Measurements from ENCODE around the gene FAHD1.

The FAHD1 gene

DNA sequence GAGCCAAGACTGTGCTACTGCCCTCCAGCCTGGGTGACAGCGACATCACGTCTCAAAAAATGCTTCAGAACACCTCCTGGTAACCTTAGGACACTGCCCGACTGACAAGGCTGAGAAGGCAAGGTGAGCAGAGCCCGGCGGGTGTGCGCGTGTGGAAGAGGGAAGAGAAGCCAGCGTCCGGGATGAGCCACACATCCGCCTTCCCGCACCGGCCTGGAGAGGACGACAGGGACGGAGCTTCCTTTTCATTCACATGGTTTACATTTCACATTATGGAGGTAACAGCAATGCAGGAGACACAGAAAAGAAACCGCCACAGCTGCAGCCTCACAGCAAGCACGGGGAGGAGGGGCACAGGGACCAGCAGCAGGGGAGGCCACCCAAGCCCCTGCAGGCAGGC is 16.9 kb upstream of the FAHD1 start:
- TF ChIP-seq, protein P1, sequence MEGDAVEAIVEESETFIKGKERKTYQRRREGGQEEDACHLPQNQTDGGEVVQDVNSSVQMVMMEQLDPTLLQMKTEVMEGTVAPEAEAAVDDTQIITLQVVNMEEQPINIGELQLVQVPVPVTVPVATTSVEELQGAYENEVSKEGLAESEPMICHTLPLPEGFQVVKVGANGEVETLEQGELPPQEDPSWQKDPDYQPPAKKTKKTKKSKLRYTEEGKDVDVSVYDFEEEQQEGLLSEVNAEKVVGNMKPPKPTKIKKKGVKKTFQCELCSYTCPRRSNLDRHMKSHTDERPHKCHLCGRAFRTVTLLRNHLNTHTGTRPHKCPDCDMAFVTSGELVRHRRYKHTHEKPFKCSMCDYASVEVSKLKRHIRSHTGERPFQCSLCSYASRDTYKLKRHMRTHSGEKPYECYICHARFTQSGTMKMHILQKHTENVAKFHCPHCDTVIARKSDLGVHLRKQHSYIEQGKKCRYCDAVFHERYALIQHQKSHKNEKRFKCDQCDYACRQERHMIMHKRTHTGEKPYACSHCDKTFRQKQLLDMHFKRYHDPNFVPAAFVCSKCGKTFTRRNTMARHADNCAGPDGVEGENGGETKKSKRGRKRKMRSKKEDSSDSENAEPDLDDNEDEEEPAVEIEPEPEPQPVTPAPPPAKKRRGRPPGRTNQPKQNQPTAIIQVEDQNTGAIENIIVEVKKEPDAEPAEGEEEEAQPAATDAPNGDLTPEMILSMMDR (IDR thresholded peaks at IDR 0.05; ENCODE audit: borderline replicate concordance, insufficient read depth, low read depth, low read length) = no peak
- no peak overlapping the region for H3K4me3 ChIP-seq (ENCODE audit: low read depth, low read length)

DNA sequence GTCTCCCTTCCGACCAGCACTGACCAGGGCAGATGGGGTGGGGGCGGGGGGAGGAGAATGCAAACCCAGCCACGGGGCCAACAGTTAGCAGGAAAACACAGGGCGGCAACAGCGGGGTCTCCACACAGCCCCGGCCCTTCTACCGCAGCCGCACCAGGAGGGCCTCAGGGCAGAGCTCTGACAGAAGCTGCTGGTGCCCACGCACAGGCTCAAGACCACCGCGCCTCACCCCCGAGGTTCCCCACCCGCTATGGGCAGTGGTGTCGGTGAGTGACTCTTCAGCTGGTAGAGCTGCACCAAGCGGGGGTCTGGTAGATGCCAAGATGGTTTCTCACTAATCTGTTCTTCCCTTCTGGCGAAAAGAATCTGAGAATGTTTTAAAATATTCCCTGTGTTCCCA is 16.5 kb upstream of the FAHD1 start:
- TF ChIP-seq, protein P1 (IDR thresholded peaks at IDR 0.05; ENCODE audit: borderline replicate concordance, insufficient read depth, low read depth, low read length) = no peak

DNA sequence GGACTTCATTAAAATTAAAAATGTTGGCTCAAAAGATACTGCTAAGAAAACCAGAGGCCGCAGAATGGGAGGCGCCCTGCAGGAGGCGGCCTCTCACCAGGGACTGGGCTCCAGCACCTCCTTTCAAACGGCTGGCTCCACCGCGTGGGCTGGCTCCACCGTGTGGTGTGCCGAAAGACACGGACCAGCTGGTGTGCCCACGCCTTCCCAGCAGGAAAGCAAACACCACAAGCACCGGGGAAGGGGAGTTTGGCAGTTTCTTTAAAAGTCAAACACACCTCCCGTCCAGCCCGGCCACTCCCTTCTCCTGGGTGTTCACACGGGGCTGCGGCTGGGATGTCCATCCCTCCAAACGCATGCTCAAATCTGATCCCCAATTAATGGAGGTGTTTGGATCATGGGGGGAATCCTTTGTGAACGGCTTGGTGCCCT is 14.3 kb upstream of the FAHD1 start:
- no peak overlapping the region for H3K4me3 ChIP-seq (ENCODE audit: low read depth, low read length)
- TF ChIP-seq, protein P1 (IDR thresholded peaks at IDR 0.05; ENCODE audit: borderline replicate concordance, insufficient read depth, low read depth, low read length) = peak; percentile 29; the same call in 1 of the 2 replicates

More for the DNA sequence above, 16.5 kb upstream of the FAHD1 start:
- H3K4me3 ChIP-seq (ENCODE audit: low read depth, low read length) = no peak overlapping the region

DNA sequence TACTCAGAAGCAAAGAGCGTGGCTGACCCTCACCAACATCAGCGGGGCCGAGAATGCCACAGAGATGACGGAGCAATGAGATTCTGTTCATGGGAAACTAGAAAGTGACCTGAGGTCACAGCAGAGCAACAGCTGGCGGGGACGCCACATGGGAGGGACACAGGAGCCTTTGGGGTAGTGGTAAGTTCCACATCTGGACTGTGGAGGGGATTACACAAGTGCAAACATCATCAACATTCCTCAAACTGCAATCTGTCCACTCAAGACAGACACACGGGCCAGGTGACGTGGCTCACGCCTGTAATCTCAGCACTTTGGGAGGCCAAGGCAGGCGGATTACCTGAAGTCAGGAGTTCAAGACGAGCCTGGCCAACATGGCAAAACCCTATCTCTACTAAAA is 11.5 kb upstream of the FAHD1 start:
- TF ChIP-seq, protein P1 (IDR thresholded peaks at IDR 0.05; ENCODE audit: borderline replicate concordance, insufficient read depth, low read depth, low read length) = no peak
- H3K4me3 ChIP-seq (ENCODE audit: low read depth, low read length) = no peak overlapping the region

DNA sequence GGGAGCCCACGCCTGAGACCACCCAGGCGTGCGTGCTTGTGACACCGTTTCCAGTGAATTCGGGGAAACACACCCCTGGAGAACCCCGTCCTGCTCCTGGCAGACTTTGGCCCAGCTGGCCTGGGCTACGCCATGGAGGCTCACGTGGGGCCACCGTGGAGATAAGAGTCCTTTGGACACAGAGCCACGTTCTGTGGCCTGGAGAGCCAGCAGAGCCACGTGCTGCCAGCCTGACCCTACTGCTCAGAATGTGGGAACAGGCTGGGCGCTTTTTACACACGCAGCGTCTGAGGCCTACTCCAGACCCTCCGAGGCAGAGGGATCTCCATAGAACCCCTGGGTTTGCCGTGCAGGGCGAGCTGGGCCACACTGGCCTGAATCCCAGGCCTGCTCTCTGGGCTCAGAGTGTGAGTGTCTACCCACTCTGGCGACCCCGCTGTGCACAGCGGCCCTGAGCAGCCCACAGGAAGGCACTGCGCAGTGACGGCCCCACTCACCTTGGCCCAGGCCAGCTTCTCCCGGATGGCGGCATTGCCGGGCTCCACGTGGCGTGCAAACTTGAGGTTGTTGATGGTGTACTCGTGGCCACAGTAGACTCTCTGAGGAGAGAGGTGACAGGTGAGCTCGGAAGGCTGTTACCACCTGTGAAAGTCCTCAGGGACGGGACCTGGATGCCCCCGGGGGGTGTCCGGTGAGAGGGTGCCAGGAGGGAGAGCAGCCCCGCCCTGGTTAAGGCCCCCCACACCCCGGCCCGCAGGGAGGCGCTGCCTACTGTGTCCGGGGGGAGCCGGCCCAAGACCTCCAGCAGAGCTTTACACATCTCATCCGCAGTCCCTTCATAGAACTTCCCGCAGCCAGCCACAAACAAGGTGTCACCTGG is 10.4 kb upstream of the FAHD1 start:
- TF ChIP-seq, protein P1 (IDR thresholded peaks at IDR 0.05; ENCODE audit: borderline replicate concordance, insufficient read depth, low read depth, low read length) = no peak
- no peak overlapping the region for H3K4me3 ChIP-seq (ENCODE audit: low read depth, low read length)

DNA sequence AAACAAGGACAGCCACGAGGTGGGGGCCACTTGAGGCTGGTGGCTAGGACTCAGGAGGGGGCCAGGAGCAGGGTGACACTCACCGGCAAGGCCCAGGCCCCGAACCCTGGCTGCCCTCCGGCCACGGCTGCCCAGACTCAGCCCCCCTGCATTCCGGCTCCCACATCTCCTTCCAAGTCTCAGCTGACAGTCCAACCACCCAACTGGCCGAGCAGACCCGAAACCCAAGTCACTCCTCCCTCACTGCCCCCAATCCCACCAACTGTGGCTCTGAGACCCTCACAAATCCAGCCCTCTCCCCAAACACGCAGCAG is 9.8 kb upstream of the FAHD1 start:
- TF ChIP-seq, protein P1 (IDR thresholded peaks at IDR 0.05; ENCODE audit: borderline replicate concordance, insufficient read depth, low read depth, low read length) = no peak
- no peak overlapping the region for H3K4me3 ChIP-seq (ENCODE audit: low read depth, low read length)

DNA sequence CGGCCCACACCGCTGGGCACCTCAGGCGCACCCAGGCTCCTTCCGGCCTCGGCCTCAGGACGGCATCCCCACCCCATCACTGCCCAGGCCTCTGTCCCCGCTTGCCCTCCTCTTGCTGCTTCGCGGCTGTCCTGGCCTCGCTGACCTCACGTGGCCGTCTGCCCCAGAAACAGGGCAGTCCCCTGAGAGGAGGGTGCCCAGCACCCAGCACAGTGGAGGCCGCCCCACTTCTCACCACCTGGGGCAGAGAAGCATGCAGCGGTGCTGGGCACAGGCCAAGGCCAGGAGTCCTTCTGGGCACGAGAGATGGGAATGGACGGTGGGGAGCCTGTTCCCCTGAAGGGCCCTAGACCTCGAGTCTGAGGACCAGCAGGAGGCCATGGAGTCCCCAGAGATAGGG is 9.3 kb upstream of the FAHD1 start:
- TF ChIP-seq, protein P1 (IDR thresholded peaks at IDR 0.05; ENCODE audit: borderline replicate concordance, insufficient read depth, low read depth, low read length) = no peak

More for the DNA sequence above, 9.3 kb upstream of the FAHD1 start:
- no peak overlapping the region for H3K4me3 ChIP-seq (ENCODE audit: low read depth, low read length)

All from GM12875 (cell line).